GM13977 (cell line): ENCODE data around the gene PRKG2.
A peak's percentile ranks its signal among the peaks of the same experiment; 100 is the strongest.

Experiments
- DNase-seq: peaks from one replicate; pipeline ENCODE4 v3.0.0; 2012; ENCODE audit warnings: low spot score
- in situ Hi-C: fragments of 300-500 bp; cut with MboI; formaldehyde crosslinking; loops from one replicate; pipeline ENCODE4 v1.12.0; 2022; ENCODE audit warnings: low sequenced_read_pairs, low pct_unique_long_range_greater_than_20kb, mixed read lengths, inconsistent platforms; ENCODE audit not compliant: unreplicated experiment
- TF ChIP-seq, protein P1 (sequence below): IDR thresholded peaks from 2 replicates; pipeline ENCODE4 v1.5.1; 2012; ENCODE audit warnings: mild to moderate bottlenecking, control low read depth; ENCODE audit not compliant: insufficient read depth; ENCODE audit errors: extremely low read depth, missing control alignments

The PRKG2 gene

DNA sequence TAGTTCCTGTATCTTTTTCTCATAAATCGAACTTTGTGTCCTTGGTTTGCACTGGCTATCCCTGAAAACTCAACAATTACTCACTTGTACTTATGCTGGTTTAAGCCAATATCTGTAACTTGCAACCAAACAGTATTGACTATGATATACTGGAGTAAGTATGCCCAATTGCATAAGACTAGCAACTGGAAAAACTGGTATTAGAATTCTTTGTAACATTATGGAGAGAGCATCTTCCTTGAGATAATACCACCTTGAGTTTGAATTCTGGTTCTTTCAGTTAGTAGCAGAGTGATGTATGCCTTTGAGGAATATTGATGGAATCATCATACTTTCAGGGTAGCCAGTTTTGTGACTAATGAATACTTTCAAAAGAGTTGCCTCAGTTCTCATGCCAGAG is 156.4 kb downstream of the PRKG2 start:
- in situ Hi-C loops: no loop called here
- TF ChIP-seq, protein P1, sequence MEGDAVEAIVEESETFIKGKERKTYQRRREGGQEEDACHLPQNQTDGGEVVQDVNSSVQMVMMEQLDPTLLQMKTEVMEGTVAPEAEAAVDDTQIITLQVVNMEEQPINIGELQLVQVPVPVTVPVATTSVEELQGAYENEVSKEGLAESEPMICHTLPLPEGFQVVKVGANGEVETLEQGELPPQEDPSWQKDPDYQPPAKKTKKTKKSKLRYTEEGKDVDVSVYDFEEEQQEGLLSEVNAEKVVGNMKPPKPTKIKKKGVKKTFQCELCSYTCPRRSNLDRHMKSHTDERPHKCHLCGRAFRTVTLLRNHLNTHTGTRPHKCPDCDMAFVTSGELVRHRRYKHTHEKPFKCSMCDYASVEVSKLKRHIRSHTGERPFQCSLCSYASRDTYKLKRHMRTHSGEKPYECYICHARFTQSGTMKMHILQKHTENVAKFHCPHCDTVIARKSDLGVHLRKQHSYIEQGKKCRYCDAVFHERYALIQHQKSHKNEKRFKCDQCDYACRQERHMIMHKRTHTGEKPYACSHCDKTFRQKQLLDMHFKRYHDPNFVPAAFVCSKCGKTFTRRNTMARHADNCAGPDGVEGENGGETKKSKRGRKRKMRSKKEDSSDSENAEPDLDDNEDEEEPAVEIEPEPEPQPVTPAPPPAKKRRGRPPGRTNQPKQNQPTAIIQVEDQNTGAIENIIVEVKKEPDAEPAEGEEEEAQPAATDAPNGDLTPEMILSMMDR: no peak
- DNase-seq: no peak

DNA sequence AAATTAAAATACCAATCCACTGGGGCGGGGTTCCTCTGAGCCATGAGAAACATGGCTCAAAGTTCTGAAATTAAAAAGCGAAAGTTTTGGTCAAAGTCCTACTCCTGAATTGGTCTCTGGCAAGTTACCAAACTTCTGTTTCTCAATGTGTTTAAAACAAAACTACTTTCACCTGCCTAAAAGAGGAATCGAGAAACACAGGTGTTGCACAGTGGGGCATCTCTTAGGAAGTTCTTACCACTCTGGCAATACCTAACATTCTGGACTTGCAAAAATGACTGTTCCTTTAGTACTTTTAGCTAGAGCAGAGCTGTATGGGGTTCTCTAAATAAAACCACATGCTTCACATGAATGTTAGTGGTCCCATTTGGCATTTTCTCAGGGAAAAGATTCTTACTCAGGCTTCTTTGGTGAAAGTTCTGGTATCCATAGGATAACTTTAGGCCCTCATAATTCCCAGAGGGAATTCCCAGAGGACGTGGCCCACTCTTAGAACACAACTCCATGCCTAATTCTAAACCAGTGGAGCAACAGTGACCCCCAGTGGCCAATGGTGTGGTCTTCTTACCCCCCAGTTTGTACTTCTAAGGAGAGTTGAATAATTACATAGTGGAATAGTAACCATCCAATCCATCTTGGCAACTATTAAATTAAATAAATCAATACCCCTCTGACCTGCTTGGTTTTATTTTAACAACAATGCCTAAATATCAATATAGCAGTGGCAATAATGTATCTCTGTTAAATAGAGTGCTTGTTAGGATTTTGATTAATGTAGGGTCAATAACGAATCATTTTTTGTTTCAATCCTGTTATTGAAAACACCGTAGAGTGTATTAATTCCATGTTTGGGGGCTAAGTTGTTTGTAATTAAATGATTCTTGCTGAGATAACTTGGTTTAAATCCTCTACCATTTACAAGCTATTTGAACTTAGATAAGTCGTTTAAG is 162.6 kb downstream of the PRKG2 start:
- in situ Hi-C loops: no loop called here
- DNase-seq: no peak
- TF ChIP-seq, protein P1: peak; percentile 75

DNA sequence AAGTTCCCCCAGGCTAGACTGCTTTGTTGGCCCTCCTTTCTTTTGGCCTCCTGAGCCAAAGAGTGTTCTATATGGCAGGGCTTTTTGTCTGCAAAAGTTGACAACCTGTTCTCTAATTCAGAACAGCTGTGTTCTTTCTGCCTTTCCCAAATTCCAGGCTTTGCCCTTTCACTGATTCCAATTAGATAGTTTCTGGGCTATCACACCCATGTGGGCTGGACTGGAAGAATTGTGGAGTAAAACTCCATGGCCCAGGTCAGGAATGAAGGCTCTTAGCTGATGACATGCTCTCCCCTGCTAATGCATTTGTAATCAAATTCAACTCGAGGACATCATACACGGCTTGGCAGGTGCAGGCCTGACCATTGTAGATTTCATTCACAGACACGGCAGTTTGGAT is 165.1 kb downstream of the PRKG2 start:
- TF ChIP-seq, protein P1: no peak
- no peak for DNase-seq
- in situ Hi-C loops: loop anchor here (10.0 kb wide), 1 partner anchor 685 kb away; no protein-coding TSS in a partner anchor

DNA sequence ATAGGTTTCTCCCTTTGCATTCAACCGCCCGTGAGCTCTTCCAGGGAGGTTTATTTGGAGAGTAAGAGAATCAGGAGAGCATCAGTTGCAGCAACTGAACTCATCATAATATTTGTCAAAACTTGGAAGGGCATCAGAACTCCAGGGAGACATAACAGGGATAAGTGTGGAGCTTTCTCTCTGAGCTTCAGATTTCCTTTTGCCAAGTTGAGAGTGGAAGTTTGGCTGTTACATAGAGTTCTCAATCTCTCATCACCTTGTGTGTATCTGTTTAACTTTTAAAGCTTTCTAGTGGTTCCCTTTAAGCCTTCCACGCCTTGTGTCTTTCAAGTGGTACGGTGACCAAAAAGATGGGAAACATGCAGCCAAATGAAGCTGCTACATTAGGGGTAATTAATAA is 165.7 kb downstream of the PRKG2 start:
- in situ Hi-C loops: loop anchor here (10.0 kb wide), 1 partner anchor 685 kb away; no protein-coding TSS in a partner anchor
- TF ChIP-seq, protein P1: no peak
- no peak for DNase-seq

DNA sequence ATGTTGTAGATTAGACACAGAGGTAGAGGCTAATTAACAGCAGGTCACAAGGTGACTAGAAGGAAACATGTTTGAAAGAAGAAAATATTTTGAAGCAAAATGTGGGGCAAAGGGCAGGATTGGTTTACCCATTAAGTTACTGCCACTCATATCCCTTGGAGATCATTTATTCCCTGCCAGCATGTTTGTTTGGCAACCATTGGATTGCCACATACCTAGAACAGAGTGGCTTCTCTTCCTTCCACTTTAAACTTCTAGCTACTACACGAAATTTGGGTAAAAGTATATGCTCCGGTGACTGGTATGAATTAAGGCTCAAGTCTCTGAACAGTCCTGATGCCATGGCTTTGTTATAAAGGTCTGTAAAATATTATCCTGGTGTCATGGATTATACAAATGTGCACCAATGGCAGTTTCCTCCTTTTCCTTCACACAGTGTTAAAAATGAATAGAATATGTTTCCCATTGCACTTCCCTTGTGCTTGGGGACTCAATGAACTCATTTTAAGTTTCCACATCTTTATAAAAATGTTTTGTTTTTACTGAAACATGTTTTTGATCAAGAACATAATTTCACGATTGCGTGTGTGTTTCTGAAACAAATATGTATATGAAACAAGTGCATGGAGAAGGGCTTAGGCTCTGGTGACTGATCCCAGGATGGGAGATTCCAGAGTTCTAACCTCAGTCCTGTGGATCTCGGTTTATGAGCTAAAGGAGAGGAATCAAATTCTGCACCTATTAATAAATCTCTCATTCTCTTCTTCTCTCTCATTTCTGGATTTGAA is 172.2 kb downstream of the PRKG2 start:
- no peak for DNase-seq
- TF ChIP-seq, protein P1: no peak
- in situ Hi-C loops: loop anchor here (10.0 kb wide), 1 partner anchor 678 kb away; no protein-coding TSS in a partner anchor

DNA sequence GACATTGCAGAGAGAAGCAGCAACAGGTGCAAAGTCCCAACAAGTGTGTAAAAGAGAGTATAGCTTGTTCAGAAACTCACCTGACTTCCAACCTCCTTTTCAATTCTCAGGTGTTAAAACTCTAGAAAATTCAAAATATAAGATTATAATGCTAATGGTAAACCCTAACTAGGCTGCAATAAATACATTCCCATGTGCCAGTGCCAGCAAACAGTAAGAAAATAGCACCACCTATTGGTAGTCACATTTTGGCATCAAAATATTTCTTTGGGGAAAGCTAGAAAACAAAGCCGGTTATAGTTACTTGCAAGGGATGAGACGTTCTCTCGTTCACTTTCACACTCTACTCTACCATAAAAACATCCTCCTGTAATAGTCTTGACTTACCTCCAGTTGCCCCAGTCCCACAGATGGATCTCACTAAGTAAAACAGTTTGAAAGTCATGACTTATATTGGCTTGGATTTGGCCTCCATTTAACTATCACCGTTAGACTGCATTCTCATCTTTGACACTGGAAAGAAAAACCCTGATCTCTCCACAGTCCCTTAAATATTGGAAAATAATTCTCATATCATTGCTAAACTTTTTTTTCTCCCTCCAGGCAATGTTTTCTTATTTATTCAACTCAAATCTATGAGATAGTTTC is 174.9 kb downstream of the PRKG2 start:
- TF ChIP-seq, protein P1: peak; percentile 70
- no peak for DNase-seq
- in situ Hi-C loops: loop anchor here (10.0 kb wide), 1 partner anchor 675 kb away; no protein-coding TSS in a partner anchor
